Measurements from ENCODE around the gene ELL3.

ELL3 gene

GRCh38 chr15:43723151-43723550, 53.6 kb downstream of the ELL3 start:
- no peak for DNase-seq (ENCODE audit: low read depth in 2 of 2)

All from stimulated activated CD8-positive, alpha-beta memory T cell treated with anti-CD3 and anti-CD28 coated beads, Interleukin-7, amount 100 ng/mL, for 4 hours (primary cell).